HepG2 (cell line): ENCODE data around the gene L1CAM. TPM values are rescaled to one million over a fixed set of nuclear protein-coding genes. Genes with fewer than 3 reads are reported as not detected.

ENCODE experiments used
- ATAC-seq: fragments of 200-7000 bp; cut with Tn5 transposase; 3 replicates; pipeline ENCODE4 v1.9.1; 2020; ENCODE audit warnings: mild to moderate bottlenecking, moderate library complexity
- BruUV-seq: library from RNA; stranded (reverse); fragments of 400-500 nt; replicated peaks from 2 replicates; lab custom pipeline; 2021; lab: Mats Ljungman, UMichigan
- CTCF ChIA-PET: fragments of 300-600 bp; formaldehyde crosslinking; extraction: SDS; loops from one replicate; lab custom pipeline; 2021; ENCODE audit warnings: low total read pairs, inconsistent platforms, low intra/inter-chr PET ratio; lab: Yijun Ruan, JAX
- POLR2A ChIA-PET: fragments of 350-600 bp; sonication (Branson Sonifier 250); formaldehyde crosslinking; loops from one replicate; lab custom pipeline; 2020; ENCODE audit warnings: antibody characterized with exemption, inconsistent platforms; lab: Yijun Ruan, JAX
- DNase-seq: peaks from one replicate; pipeline ENCODE4 v3.0.0-alpha.2; 2015; ENCODE audit warnings: low spot score
- FAIRE-seq: peaks from 3 replicates; lab custom pipeline; 2011; peaks lifted over from hg19 to GRCh38; lab: Jason Lieb, UNC
- H2AFZ ChIP-seq: one replicate; pipeline ENCODE4 v1.6.1; 2011; ENCODE audit warnings: low read length, inconsistent platforms
- H3K27ac ChIP-seq: fragments of 300-600 bp; 3 replicates; pipeline ENCODE4 v1.8.0; 2011; ENCODE audit warnings: mixed run types, mild to moderate bottlenecking, mixed read lengths, low read length, inconsistent platforms; ENCODE audit not compliant: insufficient read depth; ENCODE audit errors: extremely low read length
- H3K27me3 ChIP-seq, 2 experiments: fragments of 200-600 bp in 1 of 2; 2 replicates in 1 of 2; 3 replicates in 1 of 2; pipeline versions ENCODE4 v1.6.0 to v1.8.0; 2011; ENCODE audit warnings: low read length in 2 of 2, mild to moderate bottlenecking in 2 of 2, moderate library complexity in 2 of 2, inconsistent platforms in 1 of 2; ENCODE audit not compliant: insufficient read depth in 2 of 2, control insufficient read depth in 1 of 2
- H3K36me3 ChIP-seq, 2 experiments: fragments of 200-600 bp in 1 of 2; replicated peaks in 1 of 2; 2 replicates in 1 of 2; 3 replicates in 1 of 2; pipeline versions ENCODE4 v1.5.1 to v1.8.0; 2011; ENCODE audit warnings: low read length in 2 of 2, inconsistent platforms in 1 of 2; ENCODE audit not compliant: insufficient read depth in 2 of 2, control insufficient read depth in 1 of 2
- H3K4me1 ChIP-seq: 2 replicates; pipeline ENCODE4 v1.5.1; 2012; ENCODE audit warnings: low read length, inconsistent platforms; ENCODE audit not compliant: insufficient read depth
- H3K4me2 ChIP-seq: 2 replicates; pipeline ENCODE4 v1.6.0; 2011; ENCODE audit warnings: low read depth, low read length, inconsistent platforms
- H3K4me3 ChIP-seq, 3 experiments: fragments of 200-600 bp in 1 of 3; sonication (generic), shearing (Covaris generic) in 1 of 3; replicated peaks in 1 of 3; 2 replicates each; pipeline ENCODE4 v1.5.1; 2011 to 2016; ENCODE audit warnings: low read length in 3 of 3, inconsistent platforms in 2 of 3, low read depth in 2 of 3, mild to moderate bottlenecking in 2 of 3, control low read depth in 1 of 3, mixed read lengths in 1 of 3; ENCODE audit not compliant: insufficient read depth in 1 of 3
- H3K79me2 ChIP-seq: one replicate; pipeline ENCODE4 v1.6.1; 2011; ENCODE audit warnings: low read length, inconsistent platforms; ENCODE audit not compliant: insufficient read depth
- H3K9ac ChIP-seq: 2 replicates; pipeline ENCODE4 v1.6.0; 2011; ENCODE audit warnings: mild to moderate bottlenecking, low read depth, low read length, inconsistent platforms; ENCODE audit not compliant: insufficient read depth
- H3K9me3 ChIP-seq: 2 replicates; pipeline ENCODE4 v1.5.1; 2012; ENCODE audit warnings: mild to moderate bottlenecking, low read length
- H4K20me1 ChIP-seq: 2 replicates; pipeline ENCODE4 v1.6.0; 2011; ENCODE audit warnings: inconsistent platforms, mild to moderate bottlenecking, low read length, moderate library complexity; ENCODE audit not compliant: insufficient read depth
- EP300 ChIP-seq, 3 experiments: sonication (generic) in 1 of 3; formaldehyde crosslinking in 1 of 3; IDR thresholded peaks; 2 replicates each; pipeline versions ENCODE4 v1.5.1 to v1.6.1; 2011 to 2020; ENCODE audit warnings: low read depth in 2 of 3, low read length in 2 of 3, borderline replicate concordance in 1 of 3, improper control_type of control experiment in 1 of 3, mild to moderate bottlenecking in 1 of 3, missing genetic modification reagents in 1 of 3, moderate library complexity in 1 of 3
- RFXANK ChIP-seq: IDR thresholded peaks from 2 replicates; pipeline ENCODE4 v1.6.1; 2016
- WGBS: methylation state at CpG from one replicate; pipeline ENCODE4 v1.1.6; 2017; ENCODE audit warnings: low lambda C conversion rate; 5-methylcytosine and 5-hydroxymethylcytosine counted together
- in situ Hi-C: cut with HindIII; loops from 2 replicates; pipeline ENCODE4 v1.10.0; 2017; ENCODE audit warnings: low pct_unique_long_range_greater_than_20kb; ENCODE audit not compliant: extremely low pct_ligation_motif_present
- intact Hi-C: fragments of 100-400 bp; cut with micrococcal nuclease; formaldehyde crosslinking; loops from one replicate; pipeline ENCODE4 v1.10.0; 2022; ENCODE audit not compliant: unreplicated experiment
- polyA plus RNA-seq, 8 experiments: library from polyadenylated mRNA; depleted of rRNA in 3 of 8; stranded (reverse) in 7 of 8; unstranded in 1 of 8; fragments of >200 nt; fragmentation: Illumina TruSeq in 4 of 8; extraction: Trizol in 4 of 8; gene quantifications; 2 replicates each; pipeline versions ENCODE4 v1.2.1 to v1.2.3, GENCODE V29; 2011 to 2016; ENCODE audit warnings: low read depth in 4 of 8, missing spikeins in 1 of 8, mixed read lengths in 1 of 8; ENCODE audit not compliant: insufficient read depth in 1 of 8
- total RNA-seq, 5 experiments: library from RNA; depleted of rRNA; stranded (reverse); fragments of >200 nt; fragmentation: Illumina TruSeq; extraction: Trizol; gene quantifications; 2 replicates each; pipeline ENCODE4 v1.2.3, GENCODE V29; 2016; ENCODE audit warnings: low read depth in 1 of 5
- TF ChIP-seq, protein P1 (sequence below), 2 experiments: sonication (generic) in 1 of 2; formaldehyde crosslinking in 1 of 2; IDR thresholded peaks; 2 replicates each; pipeline versions ENCODE4 v1.6.1 to v1.9.0; 2014 to 2022; ENCODE audit warnings: antibody characterized with exemption in 1 of 2, borderline replicate concordance in 1 of 2, inconsistent platforms in 1 of 2, low read depth in 1 of 2, missing genetic modification reagents in 1 of 2
- TF ChIP-seq, protein P2 (sequence below), 2 experiments: sonication (generic) in 1 of 2; formaldehyde crosslinking in 1 of 2; IDR thresholded peaks; 2 replicates each; pipeline versions ENCODE4 v1.4.0 to v1.6.1; 2016 to 2020; ENCODE audit warnings: borderline replicate concordance in 1 of 2, low read depth in 1 of 2, mild to moderate bottlenecking in 1 of 2, missing genetic modification reagents in 1 of 2
- TF ChIP-seq, protein P3 (sequence below): IDR thresholded peaks from 2 replicates; pipeline ENCODE4 v1.6.1; 2016; ENCODE audit warnings: missing compliant biosample characterization, missing genetic modification reagents, borderline replicate concordance
- TF ChIP-seq, protein P4 (sequence below): IDR thresholded peaks from 2 replicates; pipeline ENCODE4 v1.6.1; 2016; ENCODE audit warnings: missing genetic modification reagents, missing compliant biosample characterization

The L1CAM gene
- total and polyA plus RNA-seq, 2 of the 13 experiments (the other 11 are each of a cell fraction or from before 2014, with no cell fraction given), result 1.4 to 2.0 TPM

DNA sequence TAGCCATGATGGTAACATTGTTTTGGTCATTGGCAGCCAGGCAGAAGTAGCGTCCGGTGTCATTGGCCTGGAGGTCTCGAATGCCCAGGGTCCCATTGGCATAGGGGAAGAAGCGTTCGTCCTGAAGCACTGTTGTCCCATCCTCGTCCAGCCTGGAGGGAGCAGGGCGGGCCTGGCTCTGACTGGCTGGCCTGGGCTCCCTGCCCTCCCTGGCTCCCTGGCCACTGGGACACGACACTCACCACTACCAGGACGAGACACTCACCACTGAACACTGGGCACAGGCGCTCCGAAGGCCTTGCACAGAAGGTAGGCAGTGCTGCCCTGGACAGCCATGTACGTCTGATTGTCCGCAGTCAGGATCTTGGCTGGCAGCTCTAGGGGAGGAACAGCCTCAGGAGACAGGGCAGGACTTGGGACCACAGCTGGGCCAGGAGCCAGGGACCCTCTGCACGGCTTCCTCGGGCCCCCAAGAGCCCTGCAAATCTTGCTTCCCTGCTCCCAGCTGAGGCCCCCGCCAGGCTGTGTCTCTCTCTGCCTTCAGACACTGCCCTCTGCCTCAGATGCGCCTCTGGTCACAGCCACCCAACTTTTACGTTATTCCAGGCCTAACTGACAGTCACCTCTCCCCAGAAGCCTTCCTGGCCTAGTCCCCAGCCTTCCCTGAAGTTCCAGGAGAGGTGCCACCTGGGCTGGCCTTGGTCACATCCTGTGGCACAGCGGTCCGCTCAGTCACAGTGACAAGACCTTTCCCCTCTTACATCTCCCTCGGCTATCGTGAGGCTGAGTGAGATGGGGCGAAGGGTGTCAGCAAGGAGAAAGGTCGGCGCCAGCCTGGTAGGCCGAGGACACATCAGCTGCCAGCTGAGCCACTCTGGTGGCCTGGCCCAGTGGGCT lies 17.1 kb downstream of the L1CAM start:
- FAIRE-seq, result no peak
- Histone ChIP-seq H3K36me3 (no peaks in the 10 kb centered on the region), H3K9me3 (no peaks in the 10 kb centered on the region), H4K20me1 (no peaks in the 10 kb centered on the region), H2AFZ (no peak overlapping the region), H3K9ac (no peak overlapping the region), H3K4me3 (no peak overlapping the region), H3K4me2 (no peak overlapping the region), H3K27ac (no peak overlapping the region), H3K27me3 (no peaks in the 10 kb centered on the region), H3K4me1 (no peaks in the 10 kb centered on the region), H3K79me2 (no peaks in the 10 kb centered on the region)
- TF ChIP-seq, protein P1, sequence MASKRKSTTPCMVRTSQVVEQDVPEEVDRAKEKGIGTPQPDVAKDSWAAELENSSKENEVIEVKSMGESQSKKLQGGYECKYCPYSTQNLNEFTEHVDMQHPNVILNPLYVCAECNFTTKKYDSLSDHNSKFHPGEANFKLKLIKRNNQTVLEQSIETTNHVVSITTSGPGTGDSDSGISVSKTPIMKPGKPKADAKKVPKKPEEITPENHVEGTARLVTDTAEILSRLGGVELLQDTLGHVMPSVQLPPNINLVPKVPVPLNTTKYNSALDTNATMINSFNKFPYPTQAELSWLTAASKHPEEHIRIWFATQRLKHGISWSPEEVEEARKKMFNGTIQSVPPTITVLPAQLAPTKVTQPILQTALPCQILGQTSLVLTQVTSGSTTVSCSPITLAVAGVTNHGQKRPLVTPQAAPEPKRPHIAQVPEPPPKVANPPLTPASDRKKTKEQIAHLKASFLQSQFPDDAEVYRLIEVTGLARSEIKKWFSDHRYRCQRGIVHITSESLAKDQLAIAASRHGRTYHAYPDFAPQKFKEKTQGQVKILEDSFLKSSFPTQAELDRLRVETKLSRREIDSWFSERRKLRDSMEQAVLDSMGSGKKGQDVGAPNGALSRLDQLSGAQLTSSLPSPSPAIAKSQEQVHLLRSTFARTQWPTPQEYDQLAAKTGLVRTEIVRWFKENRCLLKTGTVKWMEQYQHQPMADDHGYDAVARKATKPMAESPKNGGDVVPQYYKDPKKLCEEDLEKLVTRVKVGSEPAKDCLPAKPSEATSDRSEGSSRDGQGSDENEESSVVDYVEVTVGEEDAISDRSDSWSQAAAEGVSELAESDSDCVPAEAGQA (IDR thresholded peaks at IDR 0.05; ENCODE audit: low read depth), result no peak
- TF ChIP-seq, protein P1 (CRISPR knock-in tag; IDR thresholded peaks at IDR 0.05; ENCODE audit: borderline replicate concordance), result no peak
- TF ChIP-seq, protein P2, sequence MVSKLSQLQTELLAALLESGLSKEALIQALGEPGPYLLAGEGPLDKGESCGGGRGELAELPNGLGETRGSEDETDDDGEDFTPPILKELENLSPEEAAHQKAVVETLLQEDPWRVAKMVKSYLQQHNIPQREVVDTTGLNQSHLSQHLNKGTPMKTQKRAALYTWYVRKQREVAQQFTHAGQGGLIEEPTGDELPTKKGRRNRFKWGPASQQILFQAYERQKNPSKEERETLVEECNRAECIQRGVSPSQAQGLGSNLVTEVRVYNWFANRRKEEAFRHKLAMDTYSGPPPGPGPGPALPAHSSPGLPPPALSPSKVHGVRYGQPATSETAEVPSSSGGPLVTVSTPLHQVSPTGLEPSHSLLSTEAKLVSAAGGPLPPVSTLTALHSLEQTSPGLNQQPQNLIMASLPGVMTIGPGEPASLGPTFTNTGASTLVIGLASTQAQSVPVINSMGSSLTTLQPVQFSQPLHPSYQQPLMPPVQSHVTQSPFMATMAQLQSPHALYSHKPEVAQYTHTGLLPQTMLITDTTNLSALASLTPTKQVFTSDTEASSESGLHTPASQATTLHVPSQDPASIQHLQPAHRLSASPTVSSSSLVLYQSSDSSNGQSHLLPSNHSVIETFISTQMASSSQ (IDR thresholded peaks at IDR 0.05; ENCODE audit: low read depth), result no peak
- TF ChIP-seq, protein P2 (CRISPR knock-in tag; IDR thresholded peaks at IDR 0.05; ENCODE audit: borderline replicate concordance), result no peak
- TF ChIP-seq EP300 (IDR thresholded peaks at IDR 0.05; ENCODE audit: low read depth in 2 of 2, low read length in 2 of 2), result no peak
- TF ChIP-seq EP300 (CRISPR knock-in tag; IDR thresholded peaks at IDR 0.05; ENCODE audit: borderline replicate concordance), result no peak
- TF ChIP-seq, protein P3, sequence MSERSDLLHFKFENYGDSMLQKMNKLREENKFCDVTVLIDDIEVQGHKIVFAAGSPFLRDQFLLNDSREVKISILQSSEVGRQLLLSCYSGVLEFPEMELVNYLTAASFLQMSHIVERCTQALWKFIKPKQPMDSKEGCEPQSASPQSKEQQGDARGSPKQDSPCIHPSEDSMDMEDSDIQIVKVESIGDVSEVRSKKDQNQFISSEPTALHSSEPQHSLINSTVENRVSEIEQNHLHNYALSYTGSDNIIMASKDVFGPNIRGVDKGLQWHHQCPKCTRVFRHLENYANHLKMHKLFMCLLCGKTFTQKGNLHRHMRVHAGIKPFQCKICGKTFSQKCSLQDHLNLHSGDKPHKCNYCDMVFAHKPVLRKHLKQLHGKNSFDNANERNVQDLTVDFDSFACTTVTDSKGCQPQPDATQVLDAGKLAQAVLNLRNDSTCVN (CRISPR knock-in tag), result no peak
- TF ChIP-seq, protein P4, sequence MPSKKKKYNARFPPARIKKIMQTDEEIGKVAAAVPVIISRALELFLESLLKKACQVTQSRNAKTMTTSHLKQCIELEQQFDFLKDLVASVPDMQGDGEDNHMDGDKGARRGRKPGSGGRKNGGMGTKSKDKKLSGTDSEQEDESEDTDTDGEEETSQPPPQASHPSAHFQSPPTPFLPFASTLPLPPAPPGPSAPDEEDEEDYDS, result no peak
- TF ChIP-seq RFXANK (CRISPR knock-in tag), result no peak
- no peak for DNase-seq
- WGBS, result 90% methylated on average over 2 of the region's 26 CpGs
- intact Hi-C loops (no loop called here), in situ Hi-C loops (no loop called here)
- CTCF ChIA-PET, result no interaction called here
- no TSS peak for BruUV-seq
- no peak for ATAC-seq
- POLR2A ChIA-PET, result no interaction called here
